Measurements from ENCODE around the gene QSOX2.
"Not testable (repeated sequence)": the region's sequence is repeated elsewhere in the genome, so short reads cannot be mapped to it uniquely, and the experiment has no call there.

Gene QSOX2

GRCh38 chr9:136250676-136251075, 5.1 kb upstream of the QSOX2 start:
- no peak for DNase-seq

- no peak for DNase-seq
Measured at GRCh38 chr9:136249877-136250559, 4.4 kb upstream of the QSOX2 start.

- DNase-seq, result no peak
Measured at GRCh38 chr9:136248951-136249876, 3.6 kb upstream of the QSOX2 start.

- no peak for DNase-seq
Measured at GRCh38 chr9:136247947-136248637, 2.5 kb upstream of the QSOX2 start.

GRCh38 chr9:136247551-136247916, 1.9 kb upstream of the QSOX2 start:
- DNase-seq, result no peak

GRCh38 chr9:136246849-136247550, 1.4 kb upstream of the QSOX2 start:
- DNase-seq, result no peak

- no peak for DNase-seq
Measured at GRCh38 chr9:136244969-136245218, 718 bp downstream of the QSOX2 start.

- no peak for DNase-seq
Measured at GRCh38 chr9:136244122-136244968, 1.3 kb downstream of the QSOX2 start.

- no peak for DNase-seq
Measured at GRCh38 chr9:136243631-136244030, 2.0 kb downstream of the QSOX2 start.

- DNase-seq, result peak; percentile 11
Measured at GRCh38 chr9:136242918-136243525, 2.6 kb downstream of the QSOX2 start.

GRCh38 chr9:136242248-136242647, 3.4 kb downstream of the QSOX2 start:
- DNase-seq, result no peak

GRCh38 chr9:136241542-136241941, 4.1 kb downstream of the QSOX2 start:
- no peak for DNase-seq

- no peak for DNase-seq
Measured at GRCh38 chr9:136240941-136241340, 4.7 kb downstream of the QSOX2 start.

GRCh38 chr9:136239983-136240330, 5.7 kb downstream of the QSOX2 start:
- DNase-seq, result no peak

- no peak for DNase-seq
Measured at GRCh38 chr9:136239135-136239982, 6.3 kb downstream of the QSOX2 start.

GRCh38 chr9:136238342-136238732, 7.3 kb downstream of the QSOX2 start:
- DNase-seq, result no peak

- DNase-seq, result no peak
Measured at GRCh38 chr9:136237486-136238341, 7.9 kb downstream of the QSOX2 start.

- DNase-seq, result not testable (repeated sequence)
Measured at GRCh38 chr9:136236471-136237410, 8.9 kb downstream of the QSOX2 start.
